Dedifferentiated amniotic fluid mesenchymal stem cell (primary cell): ENCODE data around the gene FGD5.

Experiments
- DNase-seq: peaks from one replicate; pipeline ENCODE4 v3.0.0-alpha.2; 2016; ENCODE audit errors: extremely low spot score

Gene FGD5

GRCh38 chr3:14926592-14926991 lies 107.8 kb downstream of the FGD5 start:
- DNase-seq, result no peak

DNA sequence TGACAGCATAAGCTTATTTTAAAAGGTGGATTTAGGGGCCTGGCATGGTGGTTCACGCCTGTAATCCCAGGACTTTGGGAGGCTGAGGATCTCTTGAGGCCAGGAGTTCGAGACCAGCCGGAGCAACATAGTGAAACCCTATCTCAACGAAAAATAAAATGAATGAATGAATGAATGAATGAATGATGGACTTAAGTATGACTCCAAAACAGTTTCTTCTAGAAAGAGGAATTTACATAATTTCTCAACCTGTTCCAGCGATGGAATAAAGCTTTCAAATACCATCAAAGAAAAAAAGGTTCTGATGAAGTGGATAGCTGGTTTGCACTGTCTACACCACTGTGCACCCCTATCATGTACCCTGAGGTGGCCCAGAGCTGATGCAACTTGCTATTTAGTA lies 108.5 kb downstream of the FGD5 start:
- DNase-seq, result no peak

DNA sequence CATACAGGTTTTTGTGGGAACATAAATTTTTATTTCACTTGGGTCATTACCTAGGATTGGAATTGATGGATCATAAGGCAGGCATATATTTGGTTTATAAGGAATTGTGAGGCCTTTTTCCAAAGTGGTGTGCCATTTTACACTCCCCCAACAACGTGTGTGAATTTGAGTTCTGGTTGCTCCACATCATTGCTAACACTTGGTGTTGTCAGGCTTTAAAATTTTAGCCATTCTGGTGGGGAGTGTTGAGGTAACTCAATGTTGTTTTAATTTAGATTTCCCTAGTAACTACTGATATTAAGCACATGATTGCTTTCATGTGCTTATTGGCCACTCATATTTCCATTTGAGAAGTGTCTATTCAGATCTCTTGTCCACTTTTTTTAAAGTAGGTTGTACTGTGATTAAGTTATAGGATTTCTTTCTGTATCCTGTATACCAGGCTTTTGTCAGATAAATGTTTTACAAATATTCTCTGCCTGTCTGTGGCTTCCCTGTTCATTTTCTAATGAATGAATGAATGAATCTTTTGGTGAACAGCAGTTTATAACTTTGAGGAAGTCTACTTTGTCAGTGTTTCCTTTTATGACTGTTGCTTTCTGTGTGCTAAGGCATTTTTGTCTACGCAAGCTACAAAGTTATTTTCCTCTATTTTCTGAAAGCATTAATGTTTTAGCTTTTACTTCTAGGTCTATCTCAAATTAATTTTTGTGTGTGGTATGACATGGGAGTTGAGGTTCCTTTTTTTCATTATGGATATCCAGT lies 110.7 kb downstream of the FGD5 start:
- no peak for DNase-seq

DNA sequence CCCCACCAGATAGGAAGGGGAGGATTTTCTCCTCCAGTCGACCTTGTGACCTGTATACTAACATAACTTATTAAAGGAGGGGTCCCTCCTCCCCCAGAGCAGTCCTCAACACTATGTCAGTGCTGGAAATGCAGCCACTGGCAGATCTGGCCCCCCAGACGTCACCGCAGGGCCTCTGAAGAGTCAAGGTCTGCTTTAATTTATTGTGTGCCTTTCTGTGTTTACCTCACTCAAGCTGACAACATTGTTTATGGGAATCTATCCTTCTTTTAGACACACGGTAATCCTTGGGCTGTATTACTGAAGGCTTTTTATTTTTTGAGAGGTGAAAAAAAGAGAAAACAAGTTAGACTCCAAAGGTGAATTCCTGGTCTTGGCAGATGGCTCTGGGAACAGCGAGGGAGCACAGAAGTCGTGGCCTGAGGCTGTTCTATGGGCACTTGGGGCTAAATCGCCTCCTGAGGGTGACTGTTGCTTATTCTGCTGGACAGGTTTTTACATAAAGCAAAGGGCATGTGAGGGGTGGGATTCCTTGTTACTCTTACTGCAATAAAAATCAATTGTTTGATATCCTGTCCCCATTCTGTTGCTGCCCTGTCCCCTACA lies 115.2 kb downstream of the FGD5 start:
- DNase-seq, result no peak

DNA sequence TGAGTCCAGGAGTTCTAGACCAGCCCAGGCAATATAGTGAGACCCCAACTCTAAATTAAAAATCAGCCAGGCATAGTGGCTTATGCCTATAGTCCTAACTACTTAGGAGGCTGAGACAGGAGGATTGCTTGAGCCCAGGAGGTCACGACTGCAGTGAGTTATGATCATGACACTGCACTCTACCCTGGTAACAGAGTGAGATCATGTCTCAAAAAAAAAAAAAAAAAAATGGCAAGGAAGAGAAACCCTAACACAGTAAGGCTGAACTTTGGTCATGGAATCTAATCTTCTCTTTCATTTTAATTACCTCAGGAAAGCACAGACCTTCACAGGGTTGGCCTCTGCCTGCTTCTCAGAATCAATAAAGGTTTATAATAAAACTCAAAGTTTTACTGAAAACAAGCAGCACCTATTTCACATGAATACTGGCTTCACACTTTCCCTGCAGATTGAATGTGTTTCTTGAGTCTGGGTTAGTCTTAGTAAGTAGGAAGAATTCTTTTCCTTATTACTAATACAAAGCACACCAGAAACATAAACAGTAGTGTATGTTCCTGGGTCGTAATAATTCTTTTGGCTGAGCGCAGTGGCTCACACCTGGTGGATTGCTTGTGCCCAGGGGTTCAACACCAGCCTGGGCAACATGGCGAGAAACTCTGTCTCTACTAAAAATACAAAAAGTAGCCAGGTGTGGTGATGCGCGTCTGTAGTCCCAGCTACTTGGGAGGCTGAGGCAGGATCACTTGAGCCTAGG lies 117.0 kb downstream of the FGD5 start:
- DNase-seq, result no peak

GRCh38 chr3:14938954-14939353 lies 120.2 kb downstream of the FGD5 start:
- no peak for DNase-seq

DNA sequence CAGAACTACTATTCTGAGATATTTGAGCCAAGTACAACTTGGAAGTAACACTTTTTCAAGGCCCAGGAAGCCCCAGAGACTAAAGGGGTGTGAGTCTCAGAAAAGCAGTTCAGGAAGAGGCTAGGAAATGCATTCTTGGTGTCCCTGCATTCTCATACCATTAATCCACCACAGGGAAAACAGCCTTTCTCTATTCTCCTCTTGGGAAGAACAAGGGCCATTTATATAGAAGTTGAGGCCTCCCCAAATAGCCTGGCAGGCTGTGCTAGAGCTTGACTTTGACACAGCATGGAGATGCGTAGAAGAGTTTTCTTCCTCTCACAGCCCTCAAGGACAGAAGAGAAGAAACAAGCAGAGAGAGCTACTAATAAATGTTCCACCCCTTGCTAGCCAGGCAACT lies 123.1 kb downstream of the FGD5 start:
- no peak for DNase-seq

DNA sequence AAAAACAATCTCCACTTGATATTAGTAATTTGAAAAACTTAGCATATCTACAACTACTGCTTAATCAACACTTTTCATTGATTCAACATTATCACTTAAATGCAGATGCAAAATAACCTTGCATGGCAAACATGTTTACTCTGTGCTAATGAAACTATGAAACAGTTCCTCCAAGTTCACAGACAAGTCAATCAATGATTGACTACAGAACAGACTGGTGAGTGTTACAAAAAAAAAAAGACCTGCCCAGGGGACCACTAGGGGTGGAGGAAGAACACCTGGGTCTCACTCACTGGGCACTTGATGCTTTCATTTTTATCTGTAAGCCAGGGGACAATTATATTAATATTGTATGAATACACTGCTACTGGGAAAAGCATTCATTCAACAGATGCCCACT lies 124.3 kb downstream of the FGD5 start:
- DNase-seq, result no peak

DNA sequence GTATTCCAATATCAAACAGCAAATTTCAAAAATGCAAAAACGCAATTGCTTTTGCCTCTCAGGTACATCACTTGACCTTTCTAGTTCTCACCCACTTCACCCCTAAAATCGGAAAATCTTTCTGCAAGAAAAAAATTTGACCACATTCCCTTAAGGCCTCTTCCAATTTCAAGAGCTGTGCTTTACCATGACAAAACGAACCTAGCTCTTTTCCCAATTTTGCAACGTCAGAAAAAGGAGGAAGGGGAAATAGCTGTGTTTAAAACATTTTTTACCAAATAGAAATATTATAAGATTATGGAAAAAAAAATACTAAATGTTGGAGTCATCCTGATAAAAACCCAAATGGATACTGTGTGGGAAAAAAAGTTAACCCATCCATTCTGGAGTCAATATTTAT lies 127.5 kb downstream of the FGD5 start:
- DNase-seq, result no peak

DNA sequence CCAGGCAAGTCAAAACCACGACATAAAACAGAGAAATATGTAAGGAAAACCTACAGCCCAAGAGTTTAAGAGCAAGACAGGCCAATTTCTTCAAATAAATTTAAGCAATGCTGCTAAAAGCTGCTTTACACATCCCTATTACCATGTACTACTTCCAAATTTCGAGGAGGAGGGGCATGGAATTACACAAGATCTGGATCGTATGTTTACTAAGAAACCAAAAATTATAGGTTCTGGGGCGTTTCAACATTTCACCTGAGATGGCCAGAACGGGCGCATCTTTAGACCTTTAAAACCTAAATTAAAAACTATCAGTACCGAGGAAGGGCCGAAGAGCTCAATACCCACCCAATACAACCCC lies 128.0 kb downstream of the FGD5 start:
- no peak for DNase-seq

DNA sequence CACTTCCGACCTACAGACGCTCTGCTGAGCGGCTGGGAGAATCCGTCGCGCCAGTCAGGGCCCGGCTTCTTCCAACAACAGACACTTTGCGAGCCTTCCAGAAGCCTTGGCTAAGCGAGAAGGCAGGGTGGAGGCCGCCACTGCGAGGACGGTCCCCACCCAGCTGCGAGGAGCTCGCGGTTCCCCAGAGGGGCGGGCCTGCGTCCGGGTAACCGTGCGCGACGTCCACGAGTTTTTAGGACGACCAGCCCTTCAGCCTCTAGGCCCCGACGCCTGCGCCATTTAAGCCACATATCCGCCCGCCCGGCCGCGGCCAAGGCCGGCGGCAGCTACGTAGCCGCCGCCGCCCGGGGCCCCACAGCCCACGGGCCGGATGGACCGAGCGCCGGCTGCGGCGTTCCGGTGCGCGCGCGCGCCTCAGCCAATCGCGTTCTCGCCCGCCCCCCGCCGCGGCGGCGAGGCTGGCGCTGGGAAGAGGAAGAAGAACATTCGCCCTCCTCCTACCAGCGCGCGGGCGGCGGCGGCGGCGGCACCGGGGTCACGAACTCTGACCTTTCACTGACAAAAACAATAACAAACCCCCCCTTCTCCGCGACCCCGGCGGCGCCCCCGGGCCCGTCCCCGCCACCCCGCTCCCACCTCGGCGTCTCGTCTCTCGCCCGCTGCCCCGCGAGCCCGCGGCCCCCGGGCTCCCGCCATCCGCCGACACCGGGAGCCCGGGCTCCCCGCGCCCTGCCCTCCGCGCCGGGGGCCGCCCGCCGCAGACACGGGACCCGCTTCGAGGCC lies 128.5 kb downstream of the FGD5 start, which contains the start of gene NR2C2:
NR2C2 (plus strand) TSS at position 484 of the 786 bp plus-strand sequence. CDS start 56,332 bp downstream, outside the sequence.
- DNase-seq, result peak; percentile 61

GRCh38 chr3:14947886-14948608 lies 129.3 kb downstream of the FGD5 start:
- DNase-seq, result peak; percentile 95

GRCh38 chr3:14948609-14949038 lies 129.9 kb downstream of the FGD5 start:
- no peak for DNase-seq

GRCh38 chr3:14949126-14949525 lies 130.4 kb downstream of the FGD5 start:
- DNase-seq, result no peak

DNA sequence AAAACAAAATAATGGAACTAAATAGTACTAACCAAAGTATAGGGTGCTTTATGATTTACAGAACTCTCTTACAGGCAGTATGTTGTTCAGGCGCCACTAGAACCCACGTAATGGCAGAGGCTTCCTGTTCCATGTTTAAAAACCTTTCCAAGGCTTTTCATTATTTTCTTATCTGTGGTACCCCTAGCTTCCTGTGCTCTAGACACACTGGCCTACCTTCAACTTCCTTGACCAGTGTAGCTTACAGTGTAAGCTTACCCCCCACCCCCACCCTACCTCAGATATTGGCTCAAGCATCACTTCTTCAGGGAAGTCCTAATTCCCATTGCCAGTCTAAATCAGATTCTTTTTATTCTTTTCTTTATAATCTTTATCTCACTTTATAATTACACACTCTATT lies 131.5 kb downstream of the FGD5 start:
- DNase-seq, result no peak

GRCh38 chr3:14957153-14957552 lies 138.4 kb downstream of the FGD5 start:
- no peak for DNase-seq

- no peak for DNase-seq
Measured at GRCh38 chr3:14957925-14958324, 139.2 kb downstream of the FGD5 start.

DNA sequence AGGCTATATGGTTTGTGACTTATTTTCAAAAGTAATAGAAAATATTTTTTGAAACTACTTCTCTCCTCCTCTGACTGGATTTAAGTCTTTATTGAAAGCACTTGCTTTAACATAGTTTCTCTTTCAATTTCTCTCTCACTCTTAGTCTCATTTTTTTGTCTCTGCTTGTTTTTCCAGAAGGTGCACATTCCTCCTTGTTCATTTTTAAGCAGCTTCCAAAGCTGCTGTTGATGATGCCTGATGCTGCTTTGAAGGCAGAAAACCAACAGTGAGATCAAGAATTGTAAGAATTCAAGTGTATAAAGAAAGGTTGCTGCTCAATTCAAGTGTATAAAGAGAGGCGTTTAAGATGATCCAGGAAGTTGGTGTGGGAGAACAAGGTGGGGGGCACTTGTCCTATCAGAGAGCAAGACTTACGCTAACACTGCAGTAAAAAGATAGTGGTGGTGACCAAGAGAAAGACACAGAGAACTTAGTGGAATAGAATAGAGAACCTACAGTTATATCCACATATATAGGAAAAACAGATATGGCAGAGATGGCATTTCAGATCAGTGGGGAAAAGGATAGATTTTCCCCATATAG lies 140.7 kb downstream of the FGD5 start:
- DNase-seq, result no peak

- DNase-seq, result no peak
Measured at GRCh38 chr3:14962762-14963161, 144.0 kb downstream of the FGD5 start.

- DNase-seq, result no peak
Measured at GRCh38 chr3:14967285-14967684, 148.5 kb downstream of the FGD5 start.

DNA sequence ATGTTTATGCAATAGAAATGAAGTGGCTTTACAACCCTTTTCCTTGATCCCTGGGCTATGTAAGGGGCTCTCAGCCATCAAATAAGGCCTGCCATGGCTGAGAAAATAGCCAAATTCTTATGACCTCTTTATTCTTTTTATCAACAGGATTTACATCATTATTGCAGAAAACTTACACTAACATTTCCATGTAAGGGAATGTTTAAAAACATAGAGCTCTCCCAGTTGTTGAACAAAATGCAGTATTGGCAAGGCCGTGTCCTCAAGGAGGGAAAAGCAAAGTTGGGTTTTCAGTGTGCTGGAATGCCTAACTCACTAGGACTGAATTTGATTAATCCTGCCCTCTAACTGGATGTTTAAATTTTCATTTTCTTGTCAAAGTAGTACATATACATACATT lies 150.9 kb downstream of the FGD5 start:
- no peak for DNase-seq
